NCI-H524 treated with DMSO at 0.1 percent for 48 hours (cell line): ENCODE data around the gene KRT73.

Experiments used
- DNase-seq: peaks from one replicate; lab custom pipeline; 2025; lab: John Stamatoyannopoulos, UW

KRT73 gene

GRCh38 chr12:52645982-52646381 lies 27.6 kb upstream of the KRT73 start:
- no peak for DNase-seq

- no peak for DNase-seq
Observed at GRCh38 chr12:52645120-52645761, 26.9 kb upstream of the KRT73 start.

- no peak for DNase-seq
Observed at GRCh38 chr12:52644078-52644415, 25.7 kb upstream of the KRT73 start.

- no peak for DNase-seq
Observed at GRCh38 chr12:52643233-52644077, 25.1 kb upstream of the KRT73 start.

GRCh38 chr12:52641468-52641867 lies 23.1 kb upstream of the KRT73 start:
- no peak for DNase-seq

- no peak for DNase-seq
Observed at GRCh38 chr12:52637299-52637698, 18.9 kb upstream of the KRT73 start.

- DNase-seq: no peak
Observed at GRCh38 chr12:52636592-52637258, 18.4 kb upstream of the KRT73 start.

- DNase-seq: no peak
Observed at GRCh38 chr12:52636189-52636588, 17.8 kb upstream of the KRT73 start.

- no peak for DNase-seq
Observed at GRCh38 chr12:52634266-52635056, 16.1 kb upstream of the KRT73 start.

- no peak for DNase-seq
Observed at GRCh38 chr12:52633383-52633782, 15.0 kb upstream of the KRT73 start.

- DNase-seq: no peak
Observed at GRCh38 chr12:52632656-52633055, 14.3 kb upstream of the KRT73 start.

GRCh38 chr12:52631676-52632459 lies 13.5 kb upstream of the KRT73 start:
- DNase-seq: no peak

- DNase-seq: no peak
Observed at GRCh38 chr12:52631264-52631663, 12.9 kb upstream of the KRT73 start.

GRCh38 chr12:52630599-52631200 lies 12.3 kb upstream of the KRT73 start:
- DNase-seq: no peak

- no peak for DNase-seq
Observed at GRCh38 chr12:52630008-52630500, 11.7 kb upstream of the KRT73 start.

- DNase-seq: no peak
Observed at GRCh38 chr12:52629281-52630007, 11.1 kb upstream of the KRT73 start.

- no peak for DNase-seq
Observed at GRCh38 chr12:52628841-52629240, 10.5 kb upstream of the KRT73 start.

- DNase-seq: no peak
Observed at GRCh38 chr12:52628111-52628507, 9.8 kb upstream of the KRT73 start.

GRCh38 chr12:52627395-52628110 lies 9.2 kb upstream of the KRT73 start:
- DNase-seq: no peak

- no peak for DNase-seq
Observed at GRCh38 chr12:52622349-52622748, 4.0 kb upstream of the KRT73 start.
